ENCODE results near the gene ARHGAP22.
"Not testable (repeated sequence)": the region's sequence is repeated elsewhere in the genome, so short reads cannot be mapped to it uniquely, and the experiment has no call there.

The ARHGAP22 gene

DNA sequence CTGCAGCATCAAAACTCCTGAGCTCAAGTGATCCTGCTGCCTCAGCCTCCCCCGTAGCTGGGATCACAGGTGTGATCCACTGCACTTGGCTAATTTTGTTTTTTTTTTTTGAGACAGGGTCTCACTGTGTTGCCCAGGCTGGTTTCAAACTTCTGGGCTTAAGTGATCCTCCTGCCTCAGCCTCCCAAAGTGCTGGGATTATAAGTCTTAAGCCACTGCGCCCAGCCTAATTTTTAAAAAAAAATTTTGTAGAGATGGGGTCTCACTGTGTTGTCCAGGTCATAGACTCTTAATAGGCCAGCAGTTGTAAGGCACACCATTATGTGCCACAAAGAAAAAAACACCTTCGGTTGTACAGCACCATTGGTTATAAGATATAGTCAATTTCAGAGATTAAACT, 176.0 kb downstream of the ARHGAP22 start:
- DNase-seq (ENCODE audit: low read depth, low spot score), result no peak

DNA sequence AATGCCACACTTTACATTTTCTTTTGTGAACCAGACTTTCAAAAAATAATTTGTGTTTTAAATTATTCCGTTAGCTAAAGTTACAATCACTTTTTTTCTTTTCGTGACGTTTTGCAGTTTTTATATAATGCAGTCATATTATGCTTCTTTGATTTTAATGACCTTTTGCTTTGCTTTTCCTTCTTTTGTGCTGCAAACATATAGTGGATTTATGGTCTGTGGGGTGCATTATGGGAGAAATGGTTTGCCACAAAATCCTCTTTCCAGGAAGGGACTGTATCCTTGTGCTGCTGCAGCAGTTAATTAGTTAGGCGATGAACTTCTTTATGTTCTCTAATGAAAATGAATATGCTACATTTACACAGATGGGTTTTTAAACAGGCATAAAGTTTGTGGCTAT, 181.0 kb downstream of the ARHGAP22 start:
- no peak for DNase-seq (ENCODE audit: low read depth, low spot score)

DNA sequence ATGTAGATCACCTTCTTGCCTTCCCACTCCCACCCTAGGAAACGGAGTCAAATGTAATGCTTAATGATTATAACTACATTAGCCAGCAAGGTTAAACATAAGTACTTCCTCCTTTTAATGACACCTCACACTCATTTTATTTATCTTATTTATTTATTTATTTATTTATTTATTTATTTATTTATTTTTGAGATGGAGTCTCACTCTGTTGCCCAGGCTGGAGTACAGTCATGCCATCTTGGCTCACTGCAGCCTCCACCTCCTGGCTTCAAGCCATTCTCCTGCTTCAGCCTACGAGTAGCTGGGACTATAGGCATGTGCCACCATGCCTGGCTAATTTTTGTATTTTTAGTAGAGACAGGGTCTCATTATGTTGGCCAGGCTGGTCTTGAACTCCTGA, 183.0 kb downstream of the ARHGAP22 start:
- DNase-seq (ENCODE audit: low read depth, low spot score), result not testable (repeated sequence)

DNA sequence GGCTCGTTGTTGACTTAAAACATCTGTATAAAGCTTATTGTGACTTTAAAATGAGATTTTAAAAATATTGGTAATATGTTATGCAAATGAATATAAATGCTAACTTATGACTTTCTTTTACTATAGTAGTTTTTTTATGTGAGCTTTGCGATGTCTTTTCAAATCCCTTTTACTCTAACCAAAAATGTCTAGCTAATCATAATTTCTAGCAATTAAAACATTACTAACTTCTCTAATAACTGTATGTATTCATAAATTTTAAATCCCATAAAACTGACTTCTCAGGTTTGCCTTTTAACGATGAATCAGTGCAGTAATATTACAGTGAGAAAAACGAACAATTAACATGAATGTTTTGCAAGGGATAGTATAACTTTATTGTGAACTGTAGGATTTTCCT, 185.2 kb downstream of the ARHGAP22 start:
- no peak for DNase-seq (ENCODE audit: low read depth, low spot score)

DNA sequence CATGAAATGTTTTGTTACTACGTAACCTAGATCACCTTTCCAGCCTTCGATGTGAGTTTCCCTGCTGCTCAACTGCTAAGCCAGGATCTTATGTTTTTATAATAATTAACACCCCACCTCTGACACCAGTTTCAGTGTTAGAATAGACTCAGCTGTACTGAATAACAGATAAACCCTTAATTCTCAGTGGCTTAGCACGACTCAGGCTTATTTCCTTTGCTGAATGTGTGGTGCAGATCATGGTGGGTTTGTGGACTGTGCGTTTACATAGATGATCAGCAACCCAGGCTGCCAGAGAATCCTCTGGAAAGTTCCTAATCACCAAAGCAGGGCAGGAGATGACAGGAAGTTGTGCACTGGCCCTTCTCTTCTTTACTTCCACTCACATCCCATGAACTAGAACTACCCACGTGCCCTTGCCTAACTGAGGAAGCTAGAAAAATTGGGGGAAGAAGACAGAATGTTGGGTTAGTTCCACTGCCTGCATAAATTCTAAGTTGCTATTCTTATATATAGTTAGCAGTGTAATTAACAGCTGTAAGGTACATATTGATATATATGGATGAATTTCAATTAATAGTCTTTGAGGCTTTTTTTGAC, 186.6 kb downstream of the ARHGAP22 start:
- no peak for DNase-seq (ENCODE audit: low read depth, low spot score)

DNA sequence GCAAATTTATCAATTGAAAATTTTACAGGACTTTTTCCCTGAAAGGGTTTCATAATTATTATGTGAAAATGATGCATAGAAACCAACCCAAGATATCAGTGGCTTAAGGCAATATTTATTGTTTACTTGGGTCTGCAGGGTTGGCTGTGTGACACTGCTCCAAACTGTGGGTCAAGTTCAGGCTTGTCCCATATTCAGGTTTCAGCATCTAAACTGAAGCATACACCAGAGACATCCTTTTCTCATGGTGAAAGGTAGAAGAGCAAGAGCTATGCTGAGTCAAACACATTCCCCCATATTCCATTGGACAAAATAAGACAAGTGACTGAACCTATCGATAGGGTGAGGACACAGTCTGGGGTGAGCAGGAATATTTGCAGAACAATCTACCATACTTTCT, 187.5 kb downstream of the ARHGAP22 start:
- DNase-seq (ENCODE audit: low read depth, low spot score), result no peak

DNA sequence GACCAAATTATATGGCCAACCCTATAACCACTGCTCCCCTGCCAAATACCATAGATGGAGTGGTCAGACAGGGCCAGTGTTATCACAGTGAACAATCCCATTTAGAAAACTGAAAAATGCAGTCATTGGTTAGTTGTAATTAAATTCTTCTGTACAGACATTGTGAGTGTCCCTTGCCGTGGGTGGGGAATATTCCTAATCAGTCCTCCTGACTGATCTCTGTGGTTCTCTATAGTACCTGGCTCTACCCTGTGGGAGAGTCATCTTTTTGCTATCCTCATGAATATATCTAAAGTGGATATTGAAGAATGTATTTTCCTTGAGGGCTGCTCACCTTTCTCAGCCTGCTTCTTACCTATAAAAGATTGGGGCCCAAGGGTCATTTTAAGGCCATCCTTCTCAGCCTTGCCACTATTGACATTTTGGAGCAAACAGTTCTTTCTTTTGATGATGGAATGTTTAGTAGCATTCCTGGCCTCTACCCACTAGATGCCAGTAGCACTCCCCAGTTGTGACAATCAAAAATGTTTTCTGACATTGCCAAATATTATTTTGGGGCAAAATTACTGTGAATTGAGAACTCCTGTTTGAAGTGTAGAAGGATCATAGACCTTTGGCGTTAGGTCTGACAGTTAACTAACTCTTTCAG, 188.2 kb downstream of the ARHGAP22 start:
- no peak for DNase-seq (ENCODE audit: low read depth, low spot score)

DNA sequence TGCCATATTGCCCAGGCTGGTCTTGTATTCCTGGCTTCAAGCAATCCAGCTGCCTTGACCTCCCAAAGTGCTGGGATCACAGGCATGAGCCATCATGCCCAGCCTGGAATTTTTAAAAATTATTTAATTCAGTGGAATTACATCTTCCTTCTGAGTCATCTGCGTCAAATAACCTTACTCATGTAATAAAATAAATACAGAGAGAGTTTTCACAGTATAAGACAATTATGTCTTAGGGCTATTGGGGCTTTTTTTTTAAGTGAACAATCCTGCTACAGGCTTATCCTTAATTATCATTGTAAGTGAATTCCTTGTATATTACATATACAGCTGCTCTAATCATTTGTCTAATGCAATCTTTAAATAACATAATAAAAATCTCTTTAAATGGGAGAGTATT, 190.1 kb downstream of the ARHGAP22 start:
- no peak for DNase-seq (ENCODE audit: low read depth, low spot score)

DNA sequence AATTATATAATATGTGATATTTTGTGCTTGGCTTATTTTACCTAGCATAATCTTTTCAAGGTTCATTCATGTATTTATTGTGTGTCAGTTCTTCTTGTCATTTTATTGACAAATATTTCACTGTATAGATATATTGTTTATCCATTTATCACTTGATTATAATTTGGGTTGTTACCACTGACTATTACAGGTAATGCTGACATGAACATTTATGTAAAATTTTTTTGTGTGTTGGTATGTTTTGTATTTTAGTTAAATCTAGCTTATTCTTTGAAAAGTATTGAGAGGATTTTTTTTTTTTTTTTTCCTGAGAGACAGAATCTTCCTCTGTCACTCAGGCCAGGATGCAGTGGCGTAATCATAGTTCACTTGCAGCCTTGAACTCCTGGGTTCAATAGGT, 190.7 kb downstream of the ARHGAP22 start:
- DNase-seq (ENCODE audit: low read depth, low spot score), result no peak

DNA sequence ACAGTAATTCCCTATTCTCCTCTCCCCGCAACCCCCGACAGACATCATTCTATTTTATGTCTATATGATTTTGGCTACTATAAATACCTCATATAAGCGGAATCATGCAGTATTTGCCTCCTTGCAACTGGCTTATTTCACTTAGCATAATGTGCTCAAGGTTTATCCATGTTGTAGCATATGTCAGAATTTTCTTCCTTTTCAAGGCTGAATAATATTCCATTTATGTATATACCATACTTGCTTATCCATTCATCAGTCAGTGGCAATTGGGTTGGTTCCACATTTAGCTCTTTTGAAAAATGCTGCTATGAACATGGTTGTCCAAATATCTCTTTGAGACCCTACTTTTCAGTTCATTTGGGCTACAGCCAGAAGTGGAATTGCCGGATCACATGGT, 191.9 kb downstream of the ARHGAP22 start:
- no peak for DNase-seq (ENCODE audit: low read depth, low spot score)

DNA sequence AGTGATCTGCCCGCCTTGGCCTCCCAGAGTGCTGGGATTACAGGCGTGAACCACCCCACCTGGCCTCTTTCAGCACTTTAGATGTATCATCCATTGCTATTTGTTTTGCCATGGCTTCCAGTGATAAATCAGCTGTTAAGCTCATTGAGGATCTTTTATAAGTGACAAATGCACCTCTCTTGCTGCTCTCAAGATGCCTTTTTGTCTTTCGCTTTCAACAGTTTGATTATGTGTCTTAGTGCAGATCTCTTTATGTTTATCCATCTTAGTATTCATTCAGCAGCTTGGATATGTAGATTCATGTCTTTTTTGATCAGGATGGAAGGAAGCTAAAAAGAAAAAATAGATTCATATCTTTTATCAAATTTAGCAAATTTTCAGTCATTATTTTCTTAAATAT, 192.8 kb downstream of the ARHGAP22 start:
- DNase-seq (ENCODE audit: low read depth, low spot score), result no peak

DNA sequence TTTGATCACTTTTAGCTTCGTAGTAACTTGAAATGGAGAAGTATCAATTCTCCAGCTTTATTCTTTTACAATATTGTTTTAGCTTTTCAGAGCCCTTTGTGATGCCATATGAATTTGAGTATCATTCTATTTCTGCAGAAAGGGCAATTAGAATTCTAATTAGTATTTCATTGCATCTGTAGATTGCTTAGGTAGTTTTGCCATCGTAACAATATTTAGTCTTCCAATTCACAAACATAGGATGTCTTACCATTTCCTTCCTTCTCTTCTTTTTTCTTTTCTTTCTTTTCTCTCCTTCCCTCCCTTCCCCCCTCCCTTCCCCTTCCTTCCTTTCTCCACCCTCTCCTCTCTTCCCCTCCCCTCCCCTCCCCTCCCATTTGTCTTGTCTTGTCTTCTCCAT, 193.4 kb downstream of the ARHGAP22 start:
- no peak for DNase-seq (ENCODE audit: low read depth, low spot score)

DNA sequence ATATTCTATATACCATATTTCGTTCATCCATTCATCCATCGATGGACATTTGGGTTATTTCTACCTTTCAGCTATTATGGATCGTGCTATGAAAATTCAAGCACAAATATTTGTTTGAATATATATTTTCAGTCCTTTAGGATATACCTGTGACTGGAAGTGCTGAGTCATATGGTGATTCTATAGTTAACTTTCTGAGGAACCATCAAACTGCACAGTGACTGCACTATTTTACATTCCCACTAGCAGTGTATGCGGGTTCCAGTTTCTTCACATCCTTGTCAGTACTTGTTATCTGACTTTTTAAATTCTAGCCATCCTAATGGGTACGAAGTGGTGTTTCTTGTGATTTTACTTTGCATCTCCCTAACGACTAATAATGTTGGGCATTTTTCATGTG, 194.4 kb downstream of the ARHGAP22 start:
- DNase-seq (ENCODE audit: low read depth, low spot score), result no peak

DNA sequence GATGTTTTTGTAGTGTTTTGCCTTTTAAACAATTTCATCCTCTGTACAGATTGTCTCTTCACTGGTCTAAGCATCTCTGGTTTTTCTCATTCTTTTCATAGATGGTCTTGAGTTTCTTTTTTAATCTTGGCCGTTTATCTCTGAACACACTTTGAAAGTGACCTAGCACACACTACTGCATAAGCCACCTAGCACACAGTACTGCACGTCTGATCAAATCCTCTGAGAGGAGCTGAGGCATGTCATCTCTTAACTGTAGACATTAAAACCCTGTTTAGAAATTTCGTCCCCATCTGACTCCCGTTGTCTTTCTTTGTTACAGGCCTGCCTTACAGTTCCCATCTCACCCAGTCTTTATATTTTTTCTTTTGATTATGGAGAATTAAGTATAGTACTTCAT, 198.2 kb downstream of the ARHGAP22 start:
- DNase-seq (ENCODE audit: low read depth, low spot score), result no peak

DNA sequence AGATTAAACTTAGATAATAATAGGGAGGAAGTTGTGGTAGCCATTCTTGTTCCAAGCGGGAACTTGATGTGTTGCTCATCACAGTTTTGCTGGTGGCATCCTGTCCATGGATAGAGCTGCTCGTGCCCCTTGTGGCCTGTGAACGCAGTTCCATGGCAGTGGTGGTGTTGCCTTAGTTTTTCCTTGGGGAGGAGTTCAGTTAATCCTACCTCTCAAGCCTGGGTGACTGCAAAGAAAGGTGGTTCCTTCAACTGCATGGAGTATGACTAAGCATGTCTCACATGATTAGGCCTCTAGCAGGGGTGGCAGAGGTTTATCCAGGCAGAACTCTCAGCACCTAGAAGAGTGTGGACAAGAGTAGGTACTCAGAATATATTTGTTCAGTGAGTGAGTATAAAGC, 198.7 kb downstream of the ARHGAP22 start:
- DNase-seq (ENCODE audit: low read depth, low spot score), result no peak

DNA sequence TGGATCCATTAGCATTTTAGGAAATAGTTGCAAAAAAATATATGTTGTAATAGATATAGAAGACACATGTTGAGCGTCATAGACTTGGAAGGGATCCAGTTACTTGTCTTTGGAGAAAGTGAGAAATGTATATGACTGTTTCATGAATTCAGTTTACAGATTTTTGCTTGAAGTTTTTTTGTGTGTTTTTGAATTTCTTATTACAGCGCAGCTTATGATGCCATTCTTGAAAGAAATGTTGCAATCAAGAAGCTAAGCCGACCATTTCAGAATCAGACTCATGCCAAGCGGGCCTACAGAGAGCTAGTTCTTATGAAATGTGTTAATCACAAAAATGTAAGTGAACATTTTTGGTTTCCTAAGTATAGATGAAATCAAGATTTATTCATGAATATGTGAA, 200.2 kb downstream of the ARHGAP22 start:
- no peak for DNase-seq (ENCODE audit: low read depth, low spot score)

DNA sequence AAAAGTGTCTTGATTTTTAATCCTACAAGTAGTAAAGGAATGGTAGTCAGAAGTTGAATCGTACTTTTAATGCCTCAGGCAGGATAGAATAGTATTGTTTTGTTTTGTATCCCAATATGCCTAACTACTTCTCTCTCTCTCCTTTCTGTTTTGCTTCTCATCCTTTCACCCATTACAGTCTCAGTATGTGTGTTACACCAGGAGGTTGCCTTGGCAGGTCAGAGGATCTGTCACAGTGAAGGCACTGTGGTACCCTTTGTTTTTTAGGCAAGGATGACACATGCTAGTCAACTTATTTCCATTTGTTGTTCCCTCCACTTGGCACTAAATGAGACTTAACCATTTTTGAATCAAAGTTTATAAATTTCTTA, 204.0 kb downstream of the ARHGAP22 start:
- no peak for DNase-seq (ENCODE audit: low read depth, low spot score)

DNA sequence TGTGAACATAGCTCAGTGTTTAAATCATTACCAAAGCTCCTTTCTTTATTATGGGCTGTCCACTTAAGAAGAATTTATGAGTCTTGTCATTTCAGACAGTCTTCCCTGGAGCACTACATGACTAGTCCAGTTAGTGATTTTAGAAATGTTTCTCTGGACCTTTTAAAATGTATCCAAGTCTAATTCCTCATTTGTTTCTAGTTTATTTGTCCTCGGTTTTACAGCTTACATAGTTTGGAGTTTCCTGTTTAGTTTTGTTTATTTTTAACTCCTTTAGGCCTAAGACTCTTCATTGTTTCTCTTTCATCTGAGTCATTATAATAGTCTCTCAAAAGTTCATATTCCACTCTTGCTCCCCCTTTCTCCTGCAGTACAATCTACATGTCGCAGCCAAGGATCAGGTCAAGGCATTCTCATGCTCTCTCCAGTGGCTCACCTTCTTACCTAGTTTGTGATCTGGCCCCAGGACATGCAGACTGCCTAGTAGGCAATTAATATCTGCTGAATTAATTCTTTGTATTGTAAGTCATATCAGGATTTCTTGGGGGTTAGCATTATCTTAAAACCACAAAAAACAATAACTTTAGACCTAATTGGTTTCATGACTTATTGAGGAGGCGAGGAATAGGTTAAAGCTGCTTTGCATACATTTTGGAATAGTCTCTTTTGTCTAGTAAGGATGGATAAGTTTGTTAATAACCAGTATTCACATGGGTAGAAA, 204.6 kb downstream of the ARHGAP22 start:
- DNase-seq (ENCODE audit: low read depth, low spot score), result no peak

DNA sequence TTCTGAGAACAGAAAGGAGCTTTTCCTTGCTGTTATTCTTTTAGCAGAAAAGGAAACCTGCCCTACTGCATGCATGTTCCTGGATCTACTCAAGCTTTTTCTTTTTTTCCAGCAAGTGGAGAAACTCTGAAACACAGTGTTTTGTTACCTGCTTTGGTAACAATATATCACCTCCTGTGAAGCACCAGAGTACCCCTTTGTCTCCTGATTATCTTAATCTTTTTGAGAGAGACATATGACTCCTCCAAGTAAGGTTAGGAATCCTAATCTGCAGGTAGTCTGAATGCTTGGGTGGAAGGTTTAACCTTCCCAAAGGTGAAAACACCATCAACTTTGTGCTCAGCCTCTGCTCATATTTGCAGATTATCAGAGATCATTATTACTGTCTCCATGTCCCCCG, 205.3 kb downstream of the ARHGAP22 start:
- no peak for DNase-seq (ENCODE audit: low read depth, low spot score)

DNA sequence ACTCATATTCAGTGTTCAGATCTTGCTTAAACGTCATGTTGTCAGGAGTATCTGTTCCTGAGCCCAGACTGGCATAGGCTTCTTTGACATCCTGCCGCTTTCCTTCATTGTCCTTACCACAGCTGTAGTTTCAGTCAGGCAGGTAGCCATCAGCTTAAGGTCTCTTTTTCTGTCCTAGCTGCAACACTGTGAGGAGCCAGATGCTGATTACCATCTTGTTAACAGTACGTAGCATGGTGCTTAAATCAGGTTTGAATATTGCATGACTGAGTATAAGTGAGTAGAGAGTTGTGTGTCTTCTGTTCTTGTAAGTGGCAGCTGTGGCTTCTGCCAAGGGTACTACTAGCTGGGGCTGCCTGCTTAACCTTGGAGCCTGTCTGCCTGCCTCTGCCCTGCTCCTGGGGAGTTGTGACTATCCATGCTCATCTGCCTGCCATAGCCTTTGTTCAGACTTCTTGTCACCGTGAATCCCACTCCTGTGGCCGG, 205.8 kb downstream of the ARHGAP22 start:
- DNase-seq (ENCODE audit: low read depth, low spot score), result no peak

DNA sequence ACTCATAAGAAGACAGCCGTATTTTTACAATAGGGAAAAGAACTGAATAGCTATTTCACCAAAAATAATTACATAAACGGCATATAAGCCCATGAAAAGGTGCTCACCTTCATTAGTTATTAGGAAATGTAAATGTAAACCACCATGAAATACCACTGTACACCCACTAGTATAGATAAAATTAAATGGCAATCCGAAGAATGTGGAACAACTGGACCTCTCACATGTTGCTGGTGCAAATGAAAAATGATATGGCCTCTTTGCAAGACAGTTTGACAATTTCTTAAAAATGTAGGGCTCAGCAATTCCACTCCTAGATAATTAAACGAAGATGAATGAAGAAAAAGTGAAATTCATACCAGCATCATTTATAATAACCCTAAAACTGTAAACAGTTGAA, 206.6 kb downstream of the ARHGAP22 start:
- DNase-seq (ENCODE audit: low read depth, low spot score), result no peak

All from brain pericyte (primary cell).